Glutamatergic neuron (in vitro differentiated cells): ENCODE data around the gene RHBDD3. TPM values are rescaled to one million over a fixed set of nuclear protein-coding genes. Genes with fewer than 3 reads are reported as not detected.

Experiments used
- DNase-seq: peaks from one replicate; pipeline ENCODE4 v3.0.0; 2022
- H3K27ac Mint-ChIP-seq: one replicate; pipeline ENCODE4 v1.8.0; 2020; ENCODE audit warnings: mild to moderate bottlenecking, mixed read lengths, inconsistent platforms; ENCODE audit not compliant: unreplicated experiment
- H3K27me3 Mint-ChIP-seq: one replicate; pipeline ENCODE4 v1.8.0; 2020; ENCODE audit warnings: mild to moderate bottlenecking, moderate library complexity, mixed read lengths, inconsistent platforms; ENCODE audit not compliant: unreplicated experiment
- H3K36me3 Mint-ChIP-seq: one replicate; pipeline ENCODE4 v1.8.0; 2020; ENCODE audit warnings: mild to moderate bottlenecking, mixed read lengths, inconsistent platforms; ENCODE audit not compliant: unreplicated experiment
- H3K4me1 Mint-ChIP-seq: one replicate; pipeline ENCODE4 v1.8.0; 2020; ENCODE audit warnings: mild to moderate bottlenecking, low read depth, mixed read lengths, inconsistent platforms; ENCODE audit not compliant: unreplicated experiment
- H3K4me3 Mint-ChIP-seq: one replicate; pipeline ENCODE4 v1.8.0; 2020; ENCODE audit warnings: mild to moderate bottlenecking, mixed read lengths, inconsistent platforms; ENCODE audit not compliant: unreplicated experiment
- H3K9me3 Mint-ChIP-seq: one replicate; pipeline ENCODE4 v1.8.0; 2020; ENCODE audit warnings: mild to moderate bottlenecking, moderate library complexity, mixed read lengths, inconsistent platforms; ENCODE audit not compliant: unreplicated experiment
- CTCF ChIP-seq: fragments of 200-600 bp; sonication (generic); IDR thresholded peaks from one replicate; pipeline ENCODE4 v1.5.0; 2021; ENCODE audit not compliant: partially characterized antibody, unreplicated experiment
- total RNA-seq: library from RNA; stranded (reverse); fragmentation: NEBNext Ultra II Directional; extraction: Animal tissue kit (Norgen Biotek cat#: 25700); gene quantifications from one replicate; pipeline ENCODE4 v1.2.1, GENCODE V29; 2021; ENCODE audit not compliant: unreplicated experiment

The RHBDD3 gene
- total RNA-seq, 1 donor from 2014 or later: 50.4 TPM

DNA sequence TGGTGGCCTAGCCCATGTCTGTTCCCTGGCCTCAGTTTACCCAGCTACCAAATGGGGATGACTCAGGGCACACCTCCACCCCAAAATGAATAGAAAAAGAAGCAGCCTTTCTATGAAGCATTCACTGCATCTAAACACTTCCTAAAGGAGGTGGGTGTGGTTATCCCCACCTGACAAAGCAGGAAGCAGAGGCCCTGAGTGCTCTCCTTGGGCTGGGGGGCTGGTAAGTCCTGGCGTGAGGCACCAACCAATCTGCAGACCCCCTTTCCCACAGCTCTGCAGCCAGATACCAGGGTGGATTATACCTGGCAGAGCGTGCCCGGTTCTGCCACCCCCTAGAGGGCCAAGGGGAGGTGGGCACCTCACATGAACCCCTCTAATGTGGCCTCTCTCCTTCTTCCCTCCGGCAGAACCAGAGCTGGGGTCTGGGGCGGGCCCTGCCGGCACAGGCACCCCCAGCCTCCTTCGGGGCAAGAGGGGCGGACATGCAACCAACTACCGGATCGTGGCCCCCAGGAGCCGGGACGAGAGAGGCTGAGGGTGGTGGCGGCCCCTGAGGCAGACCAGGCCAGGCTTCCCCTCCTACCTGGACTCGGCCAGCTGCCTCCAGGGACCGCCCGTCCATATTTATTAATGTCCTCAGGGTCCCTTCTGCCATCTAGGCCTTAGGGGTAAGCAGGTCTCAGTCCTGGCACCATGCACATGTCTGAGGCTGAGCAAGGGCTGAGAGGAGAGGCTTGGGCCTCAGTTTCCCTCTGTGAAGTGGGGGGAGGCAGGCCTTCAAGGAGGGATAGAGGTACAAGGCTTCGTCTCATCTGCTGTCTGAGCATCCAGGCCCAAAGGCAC, 9.2 kb downstream of the RHBDD3 start:
- Mint-ChIP-seq H3K27ac (no peak overlapping the region), H3K27me3 (peaks cover 4% of the 10 kb centered on the region), H3K4me1 (no peaks in the 10 kb centered on the region), H3K9me3 (no peaks in the 10 kb centered on the region), H3K36me3 (no peaks in the 10 kb centered on the region), H3K4me3 (no peak overlapping the region)
- TF ChIP-seq CTCF: no peak
- no peak for DNase-seq

- peaks cover 4% of the 10 kb centered on the region for H3K27me3 Mint-ChIP-seq
- no peak overlapping the region for H3K27ac Mint-ChIP-seq
- no peak for DNase-seq
- no peaks in the 10 kb centered on the region for H3K4me1 Mint-ChIP-seq
- H3K36me3 Mint-ChIP-seq: no peaks in the 10 kb centered on the region
- H3K9me3 Mint-ChIP-seq: peaks cover 1% of the 10 kb centered on the region
- no peak for TF ChIP-seq CTCF
- no peak overlapping the region for H3K4me3 Mint-ChIP-seq
Observed at GRCh38 chr22:29257751-29258181, 10.0 kb downstream of the RHBDD3 start.

DNA sequence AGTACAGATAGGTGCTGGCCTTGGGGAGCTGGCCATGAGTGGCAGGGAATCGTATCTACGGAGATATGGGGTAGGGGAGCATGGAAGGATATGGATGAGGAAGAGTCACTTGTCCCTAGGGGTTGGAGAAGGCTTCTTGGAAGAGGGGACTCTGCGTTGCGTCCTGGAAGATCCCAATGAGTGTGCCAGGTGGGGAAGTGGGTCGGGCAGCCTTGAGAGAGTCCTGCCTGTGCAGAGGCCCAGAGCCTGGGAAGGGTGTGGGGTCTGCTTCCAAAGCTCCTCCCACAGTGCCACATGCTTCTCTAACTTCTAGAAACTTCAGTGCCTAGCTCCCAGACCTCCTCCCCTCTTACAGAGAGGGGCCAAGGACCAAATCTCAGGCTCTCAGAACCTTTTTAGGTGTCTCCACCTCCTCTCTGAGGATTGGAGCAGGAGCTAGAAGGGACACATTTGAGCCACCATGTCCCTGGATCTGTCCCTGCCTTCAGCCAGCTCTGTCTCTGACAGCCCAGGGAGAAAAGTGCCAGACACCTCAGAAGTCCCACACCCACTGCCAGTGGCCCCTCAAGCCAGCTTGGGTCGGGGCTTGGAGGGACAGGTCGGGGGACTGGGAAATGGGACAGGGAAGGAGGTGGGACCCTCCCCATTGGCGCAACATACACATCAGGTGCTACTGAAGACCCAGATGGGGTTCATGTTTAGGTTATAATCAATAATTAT, 11.0 kb downstream of the RHBDD3 start:
- DNase-seq: no peak
- Mint-ChIP-seq H3K36me3 (no peaks in the 10 kb centered on the region), H3K4me3 (no peak overlapping the region), H3K27ac (no peak overlapping the region), H3K4me1 (peaks cover 3% of the 10 kb centered on the region), H3K27me3 (peaks cover 7% of the 10 kb centered on the region), H3K9me3 (peaks cover 1% of the 10 kb centered on the region)
- TF ChIP-seq CTCF: no peak

DNA sequence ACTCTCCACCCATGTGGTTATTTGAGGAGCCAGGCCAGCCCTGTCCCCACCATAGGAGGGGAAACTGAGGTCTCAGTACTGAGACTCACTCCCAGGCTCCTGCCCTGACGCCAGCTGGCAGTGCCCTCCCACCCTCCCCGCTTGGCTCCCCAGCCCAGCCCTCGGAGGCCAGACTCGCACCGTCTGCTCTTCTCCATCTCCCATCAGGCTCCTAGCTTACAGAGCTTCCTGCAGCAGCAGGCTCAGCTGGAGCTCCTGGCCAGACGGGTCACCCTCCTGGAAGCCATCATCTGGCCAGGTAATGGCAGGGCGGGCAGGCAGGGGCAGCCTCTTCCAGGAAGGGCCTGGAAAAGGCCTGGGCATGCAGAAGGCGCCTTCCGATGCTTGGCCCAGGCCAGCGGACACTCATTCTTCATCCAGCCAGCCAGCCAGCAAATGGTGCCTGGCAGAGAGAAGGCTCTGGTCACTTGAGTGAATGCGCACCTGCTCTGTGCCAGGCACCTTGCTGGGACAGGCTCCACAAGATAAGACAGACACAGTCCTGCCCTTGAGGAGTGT, 12.6 kb downstream of the RHBDD3 start:
- Mint-ChIP-seq H3K4me1 (peaks cover 3% of the 10 kb centered on the region), H3K36me3 (no peaks in the 10 kb centered on the region), H3K27me3 (peaks cover 7% of the 10 kb centered on the region), H3K9me3 (peaks cover 1% of the 10 kb centered on the region), H3K4me3 (no peak overlapping the region), H3K27ac (no peak overlapping the region)
- TF ChIP-seq CTCF: no peak
- DNase-seq: no peak
